ENCODE results near the gene THPO. TPM values are rescaled to one million over a fixed set of nuclear protein-coding genes. Genes with fewer than 3 reads are reported as not detected.

THPO gene
- total RNA-seq, 1 experiment from 2014 or later, result not detected

- DNase-seq (ENCODE audit: low read depth), result no peak
Measured at GRCh38 chr3:184333700-184334099, 44.3 kb downstream of the THPO start.

- no peak for DNase-seq (ENCODE audit: low read depth)
Measured at GRCh38 chr3:184333190-184333589, 44.8 kb downstream of the THPO start.

- DNase-seq (ENCODE audit: low read depth), result peak; percentile 81
Measured at GRCh38 chr3:184332370-184333090, 45.5 kb downstream of the THPO start.

GRCh38 chr3:184328516-184328915 is 49.5 kb downstream of the THPO start:
- no peak for DNase-seq (ENCODE audit: low read depth)

GRCh38 chr3:184327171-184327570 is 50.8 kb downstream of the THPO start:
- no peak for DNase-seq (ENCODE audit: low read depth)

- no peak for DNase-seq (ENCODE audit: low read depth)
Measured at GRCh38 chr3:184325715-184326369, 52.2 kb downstream of the THPO start.

- no peak for DNase-seq (ENCODE audit: low read depth)
Measured at GRCh38 chr3:184325269-184325668, 52.7 kb downstream of the THPO start.

GRCh38 chr3:184323696-184324095 is 54.3 kb downstream of the THPO start:
- no peak for DNase-seq (ENCODE audit: low read depth)

- no peak for DNase-seq (ENCODE audit: low read depth)
Measured at GRCh38 chr3:184322731-184323487, 55.1 kb downstream of the THPO start.

Other genes starting within 250 kb of the THPO start
- gene EIF2B5, start 242.8 kb downstream of the THPO start, total RNA-seq (2014; rRNA removed; shearing (Covaris generic)), result 42.1 and 52.0 TPM in 2 replicates
- 21.9 and 27.8 TPM in 2 replicates for gene DVL3, start 222.8 kb downstream of the THPO start, total RNA-seq (2014; rRNA removed; shearing (Covaris generic))
- 699 and 754 TPM in 2 replicates for gene AP2M1, start 203.4 kb downstream of the THPO start, total RNA-seq (2014; rRNA removed; shearing (Covaris generic))
- gene ABCF3, start 192.0 kb downstream of the THPO start, total RNA-seq (2014; rRNA removed; shearing (Covaris generic)), result 27.2 and 33.4 TPM in 2 replicates
- gene VWA5B2, start 148.6 kb downstream of the THPO start, total RNA-seq (2014; rRNA removed; shearing (Covaris generic)), result not detected in 2 replicates
- gene ALG3, start 129.2 kb downstream of the THPO start, total RNA-seq (2014; rRNA removed; shearing (Covaris generic)), result 67.0 and 71.2 TPM in 2 replicates
- 7.3 and 9.6 TPM in 2 replicates for gene EEF1AKMT4, start 128.5 kb downstream of the THPO start, total RNA-seq (2014; rRNA removed; shearing (Covaris generic))
- 0.29 and 0.96 TPM in 2 replicates for gene CAMK2N2, start 116.7 kb downstream of the THPO start, total RNA-seq (2014; rRNA removed; shearing (Covaris generic))
- not detected in 2 replicates for gene ECE2, start 102.2 kb downstream of the THPO start, total RNA-seq (2014; rRNA removed; shearing (Covaris generic))
- 542 and 803 TPM in 2 replicates for gene PSMD2, start 79.0 kb downstream of the THPO start, total RNA-seq (2014; rRNA removed; shearing (Covaris generic))
- gene EIF4G1, start 63.6 kb downstream of the THPO start, total RNA-seq (2014; rRNA removed; shearing (Covaris generic)), result 164 and 173 TPM in 2 replicates
- gene FAM131A, start 40.6 kb downstream of the THPO start, total RNA-seq (2014; rRNA removed; shearing (Covaris generic)), result 10.6 and 12.0 TPM in 2 replicates
- 3.0 and 6.3 TPM in 2 replicates for gene CLCN2, start 16.6 kb downstream of the THPO start, total RNA-seq (2014; rRNA removed; shearing (Covaris generic))
- 146 and 181 TPM in 2 replicates for gene POLR2H, start 16.5 kb downstream of the THPO start, total RNA-seq (2014; rRNA removed; shearing (Covaris generic))
- gene CHRD, start 1.8 kb upstream of the THPO start, total RNA-seq (2014; rRNA removed; shearing (Covaris generic)), result not detected in 2 replicates
- 4.0 and 5.5 TPM in 2 replicates for gene EPHB3, start 183.6 kb upstream of the THPO start, total RNA-seq (2014; rRNA removed; shearing (Covaris generic))

Data from RPMI7951 (cell line).